MM.1S (cell line): ENCODE measurements around the gene PCP4.

ENCODE experiments used
- EZH2 ChIP-seq: fragments of 300-600 bp; sonication (generic); optimal IDR thresholded peaks from 2 replicates; pipeline ENCODE3; 2017; ENCODE audit warnings: low read depth, mild to moderate bottlenecking, antibody characterized with exemption, low read length, mixed read lengths
- EZH2phosphoT487 ChIP-seq: fragments of 300-600 bp; sonication (generic); IDR thresholded peaks from 2 replicates; pipeline ENCODE4 v1.6.1; 2018; ENCODE audit warnings: antibody characterized with exemption, low read length
- TF ChIP-seq, protein P1 (sequence below): fragments of 300-600 bp; sonication (generic); IDR thresholded peaks from 2 replicates; pipeline ENCODE4 v1.5.1; 2016; ENCODE audit warnings: antibody characterized with exemption, low read length, mixed read lengths

DNA sequence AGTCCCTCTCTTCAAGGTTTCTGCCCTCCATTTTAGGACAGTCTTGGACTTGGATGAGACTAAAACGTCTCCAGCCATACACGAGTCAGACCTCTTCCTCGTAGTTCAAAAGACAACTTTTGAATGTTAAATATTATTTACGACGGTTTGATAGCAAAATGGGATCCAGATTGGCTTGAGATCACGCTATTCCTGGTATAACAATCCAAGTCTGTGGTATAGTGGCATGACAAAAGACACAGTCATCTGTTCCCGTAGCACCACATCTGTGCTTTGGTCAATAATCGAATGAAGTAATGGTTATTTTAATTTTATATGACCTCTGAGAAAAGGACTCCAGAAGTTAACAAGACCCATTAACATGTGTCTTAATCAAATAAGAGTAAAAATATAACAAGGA is 7.0 kb downstream of the PCP4 start:
- TF ChIP-seq, protein P1, sequence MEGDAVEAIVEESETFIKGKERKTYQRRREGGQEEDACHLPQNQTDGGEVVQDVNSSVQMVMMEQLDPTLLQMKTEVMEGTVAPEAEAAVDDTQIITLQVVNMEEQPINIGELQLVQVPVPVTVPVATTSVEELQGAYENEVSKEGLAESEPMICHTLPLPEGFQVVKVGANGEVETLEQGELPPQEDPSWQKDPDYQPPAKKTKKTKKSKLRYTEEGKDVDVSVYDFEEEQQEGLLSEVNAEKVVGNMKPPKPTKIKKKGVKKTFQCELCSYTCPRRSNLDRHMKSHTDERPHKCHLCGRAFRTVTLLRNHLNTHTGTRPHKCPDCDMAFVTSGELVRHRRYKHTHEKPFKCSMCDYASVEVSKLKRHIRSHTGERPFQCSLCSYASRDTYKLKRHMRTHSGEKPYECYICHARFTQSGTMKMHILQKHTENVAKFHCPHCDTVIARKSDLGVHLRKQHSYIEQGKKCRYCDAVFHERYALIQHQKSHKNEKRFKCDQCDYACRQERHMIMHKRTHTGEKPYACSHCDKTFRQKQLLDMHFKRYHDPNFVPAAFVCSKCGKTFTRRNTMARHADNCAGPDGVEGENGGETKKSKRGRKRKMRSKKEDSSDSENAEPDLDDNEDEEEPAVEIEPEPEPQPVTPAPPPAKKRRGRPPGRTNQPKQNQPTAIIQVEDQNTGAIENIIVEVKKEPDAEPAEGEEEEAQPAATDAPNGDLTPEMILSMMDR = no peak
- TF ChIP-seq EZH2 (no peak), EZH2phosphoT487 (no peak)
